H1 (cell line): ENCODE results near the gene XRN2. TPM values are rescaled to one million over a fixed set of nuclear protein-coding genes. Genes with fewer than 3 reads are reported as not detected.

Experiments used
- EZH2 ChIP-seq: fragments of 200-600 bp; sonication (generic); IDR thresholded peaks from 2 replicates; pipeline ENCODE4 v1.7.1; 2012; ENCODE audit warnings: low read depth, mild to moderate bottlenecking, moderate library complexity, low read length, inconsistent platforms; ENCODE audit not compliant: severe bottlenecking
- KDM4A ChIP-seq: IDR thresholded peaks from one replicate; pipeline ENCODE4 v1.7.1; 2012; ENCODE audit warnings: low read depth, mild to moderate bottlenecking, moderate library complexity, low read length, inconsistent platforms; ENCODE audit not compliant: severe bottlenecking
- TAF7 ChIP-seq: optimal IDR thresholded peaks from 2 replicates; pipeline ENCODE3; 2011; ENCODE audit warnings: low read depth, mild to moderate bottlenecking, inconsistent platforms, low read length, moderate library complexity, borderline replicate concordance
- polyA plus RNA-seq, 7 experiments: library from polyadenylated mRNA; depleted of rRNA in 3 of 7; stranded (reverse) in 5 of 7; unstranded in 2 of 7; fragments of >200 nt in 5 of 7; fragments of 200-250 nt in 2 of 7; gene quantifications; 1 replicate in 5 of 7; 2 replicates in 1 of 7; 4 replicates in 1 of 7; pipeline versions ENCODE4 v1.2.1 to v1.2.3, GENCODE V29; 2011 to 2013; ENCODE audit warnings: missing spikeins in 2 of 7, mixed read lengths in 2 of 7
- small RNA-seq: library from polyadenylated mRNA; stranded (forward); fragments of <200 nt; extraction: miRNeasy Mini kit (QIAGEN cat#:217004); gene quantifications from one replicate; pipeline ENCODE3, GENCODE V24; 2013; ENCODE audit not compliant: insufficient read depth
- total RNA-seq: library from RNA; stranded (reverse); fragmentation: NEBNext Ultra II Directional; extraction: Animal tissue kit (Norgen Biotek cat#: 25700); gene quantifications from 2 replicates; pipeline ENCODE4 v1.2.1, GENCODE V29; 2021
- TF ChIP-seq, protein P1 (sequence below): IDR thresholded peaks from 2 replicates; pipeline ENCODE4 v1.6.1; 2012; ENCODE audit warnings: low read length, inconsistent platforms

The XRN2 gene
- total and polyA plus RNA-seq, 2 of the 8 experiments (the other 6 are each of a cell fraction or from before 2014, with no cell fraction given): 60.3 to 139 TPM

DNA sequence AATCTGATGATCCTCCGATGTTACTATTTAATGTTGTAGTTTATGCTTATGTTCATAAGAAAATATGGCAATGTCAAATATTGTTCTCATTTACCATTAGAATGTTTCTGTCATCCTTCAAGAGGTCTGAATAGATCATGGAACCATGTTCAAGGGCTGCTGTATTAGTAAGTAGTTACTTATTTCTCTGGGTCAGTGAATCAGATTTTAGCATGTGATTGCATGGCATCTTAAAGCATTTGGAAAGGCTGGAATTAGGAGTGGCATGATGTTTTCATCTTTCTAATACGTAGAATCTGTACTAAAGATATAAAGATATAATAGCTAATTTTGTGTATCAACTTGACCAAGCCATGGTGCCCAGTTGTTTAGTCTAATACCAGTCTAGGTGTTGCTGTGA, 134.7 kb downstream of the XRN2 start (continued):
- TF ChIP-seq, protein P1, sequence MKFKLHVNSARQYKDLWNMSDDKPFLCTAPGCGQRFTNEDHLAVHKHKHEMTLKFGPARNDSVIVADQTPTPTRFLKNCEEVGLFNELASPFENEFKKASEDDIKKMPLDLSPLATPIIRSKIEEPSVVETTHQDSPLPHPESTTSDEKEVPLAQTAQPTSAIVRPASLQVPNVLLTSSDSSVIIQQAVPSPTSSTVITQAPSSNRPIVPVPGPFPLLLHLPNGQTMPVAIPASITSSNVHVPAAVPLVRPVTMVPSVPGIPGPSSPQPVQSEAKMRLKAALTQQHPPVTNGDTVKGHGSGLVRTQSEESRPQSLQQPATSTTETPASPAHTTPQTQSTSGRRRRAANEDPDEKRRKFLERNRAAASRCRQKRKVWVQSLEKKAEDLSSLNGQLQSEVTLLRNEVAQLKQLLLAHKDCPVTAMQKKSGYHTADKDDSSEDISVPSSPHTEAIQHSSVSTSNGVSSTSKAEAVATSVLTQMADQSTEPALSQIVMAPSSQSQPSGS: no peak
- TF ChIP-seq EZH2 (no peak), TAF7 (no peak), KDM4A (no peak)

Small RNA genes within 50 kb of the gene (small RNA-seq; reads per million reads assigned to genes)
- not detected for gene RN7SKP140

Other genes starting within 250 kb of the XRN2 start
- gene LINC00237, start 197.0 kb upstream of the XRN2 start, total RNA-seq: 0.28 and 0.69 TPM in 2 replicates
- 0.22 and 1.4 TPM in 2 replicates for gene LINC00237, start 197.0 kb upstream of the XRN2 start, polyA plus RNA-seq (2011; rRNA removed)
- gene KIZ, start 177.2 kb upstream of the XRN2 start, total RNA-seq: 47.9 and 51.7 TPM in 2 replicates
- 12.7 and 13.0 TPM in 2 replicates for gene KIZ, start 177.2 kb upstream of the XRN2 start, polyA plus RNA-seq (2011; rRNA removed)
- 0.19 and 0.37 TPM in 2 replicates for gene NKX2-4, start 94.2 kb downstream of the XRN2 start, total RNA-seq
- gene NKX2-4, start 94.2 kb downstream of the XRN2 start, polyA plus RNA-seq (2011; rRNA removed): 0.12 and 0.19 TPM in 2 replicates
- not detected in 2 replicates for gene NKX2-2, start 210.7 kb downstream of the XRN2 start, total RNA-seq
- not detected in 2 replicates for gene NKX2-2, start 210.7 kb downstream of the XRN2 start, polyA plus RNA-seq (2011; rRNA removed)